HuH-7 (cell line): ENCODE data around the gene FAM81A.
"Not testable (repeated sequence)": the region's sequence is repeated elsewhere in the genome, so short reads cannot be mapped to it uniquely, and the experiment has no call there.

Experiments used
- DNase-seq: peaks from one replicate; pipeline ENCODE4 v3.0.0; 2011; ENCODE audit warnings: low spot score

The FAM81A gene

DNA sequence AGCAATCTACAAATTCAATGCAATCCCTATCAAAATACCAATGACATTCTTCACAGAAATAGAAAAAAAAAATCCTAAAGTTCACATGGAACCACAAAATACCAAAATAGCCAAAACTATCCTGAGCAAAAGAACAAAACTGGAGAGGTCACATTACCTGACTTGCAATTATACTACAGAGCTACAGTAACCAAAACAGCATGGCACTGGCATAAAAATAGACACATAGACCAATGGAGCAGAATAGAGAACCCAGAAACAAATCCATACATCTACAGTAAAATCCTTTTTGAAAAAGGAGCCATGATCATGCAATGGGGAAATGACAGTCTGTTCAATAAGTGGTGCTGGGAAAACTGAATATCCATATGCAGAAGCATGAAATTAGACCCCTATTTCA lies 51.5 kb downstream of the FAM81A start:
- DNase-seq = not testable (repeated sequence)

DNA sequence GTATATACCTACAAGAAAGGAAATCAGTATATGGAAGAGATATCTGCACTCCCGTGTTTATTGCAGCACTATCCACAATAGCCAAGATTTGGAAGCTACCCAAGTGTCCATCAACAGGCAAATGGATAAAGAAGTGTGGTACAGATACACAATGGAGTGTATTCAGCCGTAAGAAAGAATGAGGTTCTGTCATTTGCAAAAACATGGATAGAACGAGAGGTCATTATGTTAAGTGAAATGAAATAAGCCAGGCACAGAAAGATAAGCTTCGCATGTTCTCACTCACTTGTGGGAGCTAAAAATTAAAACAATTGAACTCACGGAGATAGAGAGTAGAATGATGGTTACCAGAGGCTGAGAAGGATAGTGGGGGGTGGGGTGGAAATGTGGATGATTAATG lies 53.1 kb downstream of the FAM81A start:
- DNase-seq = no peak

DNA sequence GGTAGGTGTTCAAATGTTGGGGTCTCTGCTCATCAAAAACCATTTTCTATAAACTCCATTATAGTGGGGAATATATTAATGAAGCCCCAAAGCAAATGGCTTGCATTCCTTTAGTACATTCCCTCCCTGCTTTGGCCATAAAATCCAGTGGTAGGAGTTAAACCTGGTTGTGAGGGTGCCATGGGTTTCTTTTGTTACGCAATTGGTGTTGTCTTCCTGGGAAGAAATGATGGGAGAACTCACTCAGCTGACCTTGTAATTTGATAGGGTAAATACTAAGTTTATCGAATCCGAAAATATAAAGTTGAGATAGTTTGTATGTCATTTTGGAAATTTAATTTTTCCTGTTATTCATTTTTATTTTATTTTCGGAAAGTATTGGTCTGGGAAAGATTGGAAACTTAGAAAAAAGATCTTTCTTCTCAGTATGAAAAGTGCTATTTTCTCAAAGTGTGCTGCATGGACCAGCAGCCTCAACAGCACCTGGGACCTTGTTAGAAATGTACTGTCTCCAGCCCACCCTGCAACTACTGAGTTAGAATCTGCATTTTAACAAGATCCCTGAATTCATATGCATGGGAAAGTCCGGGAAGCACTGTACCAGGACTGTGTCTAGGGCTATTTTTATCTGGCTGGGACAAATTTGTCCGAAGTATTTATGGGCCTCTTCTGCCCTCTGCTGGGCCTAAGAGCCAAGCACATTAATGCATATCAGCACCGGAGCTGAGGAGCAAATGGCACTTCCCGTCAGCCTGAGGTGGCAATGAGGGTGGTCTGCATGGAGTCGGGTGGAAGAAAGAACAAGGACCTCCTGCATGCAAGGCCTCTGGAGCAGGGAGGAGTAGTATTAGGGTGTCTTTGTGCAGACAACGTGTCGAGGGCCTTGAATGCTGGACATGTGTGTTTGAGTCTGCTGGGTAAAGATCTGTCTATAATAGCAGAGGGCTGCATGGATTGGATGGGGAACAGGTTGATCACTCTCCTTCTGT lies 54.7 kb downstream of the FAM81A start:
- peak; percentile 46 for DNase-seq

DNA sequence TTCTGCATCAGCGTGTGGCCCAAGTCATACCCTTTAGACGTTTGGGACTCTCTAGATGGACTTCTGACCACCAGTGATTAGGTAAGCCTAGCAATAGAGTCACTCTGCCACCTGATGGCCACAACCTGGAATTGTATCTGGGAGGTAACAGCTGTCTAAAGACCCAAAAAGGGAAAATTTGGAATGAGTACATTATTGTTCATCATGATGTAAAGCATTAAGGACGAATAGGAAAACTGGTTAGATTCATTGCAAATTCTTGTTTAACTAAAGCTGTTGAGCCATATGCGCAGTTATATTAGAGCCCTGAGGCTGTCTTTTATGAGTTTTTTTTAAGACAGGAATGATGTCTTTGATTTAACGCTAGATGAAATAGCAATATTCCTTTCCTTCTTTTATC lies 63.6 kb downstream of the FAM81A start:
- DNase-seq = peak; percentile 63

DNA sequence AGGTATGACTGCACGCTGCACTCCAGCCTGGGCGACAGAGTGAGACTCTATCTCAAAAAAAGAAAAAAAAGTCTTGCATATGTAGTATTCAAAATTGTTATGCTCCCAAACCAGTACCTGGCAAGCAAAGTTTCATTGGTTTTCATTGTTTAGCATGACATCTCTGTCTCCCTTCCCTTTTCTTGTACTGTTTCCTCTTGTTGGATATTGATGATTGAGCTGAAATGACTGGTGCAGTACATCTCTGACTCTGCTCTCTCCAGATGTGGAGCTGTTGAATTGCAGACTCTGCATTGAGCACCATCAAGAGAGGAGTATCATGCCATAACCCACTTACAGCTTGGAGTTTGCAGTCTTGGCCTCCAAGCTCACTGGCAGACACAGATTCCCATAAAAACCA lies 77.2 kb downstream of the FAM81A start:
- DNase-seq = no peak

DNA sequence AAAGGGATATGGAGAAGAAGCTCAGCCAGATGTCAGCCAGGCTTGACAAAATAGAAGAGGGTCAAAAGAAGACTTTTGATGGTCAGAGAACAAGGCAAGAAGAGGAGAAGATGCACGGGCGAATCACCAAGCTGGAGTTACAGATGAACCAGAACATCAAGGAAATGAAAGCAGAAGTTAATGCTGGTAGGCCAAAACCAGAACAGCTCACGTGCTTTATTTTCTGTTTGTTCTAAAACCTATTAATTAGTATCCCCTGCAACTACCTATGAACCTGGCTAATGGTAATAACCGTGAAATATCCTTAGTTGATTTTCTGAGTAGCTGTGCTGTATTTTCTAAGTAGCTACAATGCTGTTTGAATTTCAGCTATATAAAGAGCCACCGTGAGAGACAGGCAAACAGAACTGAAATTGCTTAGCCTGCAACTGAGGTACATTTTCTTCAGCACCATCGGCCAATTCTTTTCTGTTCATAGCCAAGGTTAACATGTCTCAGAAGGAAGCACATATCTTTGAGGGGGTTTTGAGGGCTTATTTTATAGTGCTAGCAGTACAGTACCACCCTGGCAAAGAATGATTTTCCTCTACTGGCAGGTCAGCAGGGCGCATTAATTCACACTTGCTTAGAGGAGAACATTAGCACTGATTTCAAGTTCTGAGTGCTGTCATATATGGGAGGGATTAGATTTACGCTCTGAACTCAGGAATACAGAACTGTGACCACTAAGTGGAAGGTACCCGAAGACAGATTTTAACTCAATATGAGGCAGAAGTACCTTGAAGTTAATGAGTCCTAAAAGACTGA lies 78.9 kb downstream of the FAM81A start:
- DNase-seq = no peak

DNA sequence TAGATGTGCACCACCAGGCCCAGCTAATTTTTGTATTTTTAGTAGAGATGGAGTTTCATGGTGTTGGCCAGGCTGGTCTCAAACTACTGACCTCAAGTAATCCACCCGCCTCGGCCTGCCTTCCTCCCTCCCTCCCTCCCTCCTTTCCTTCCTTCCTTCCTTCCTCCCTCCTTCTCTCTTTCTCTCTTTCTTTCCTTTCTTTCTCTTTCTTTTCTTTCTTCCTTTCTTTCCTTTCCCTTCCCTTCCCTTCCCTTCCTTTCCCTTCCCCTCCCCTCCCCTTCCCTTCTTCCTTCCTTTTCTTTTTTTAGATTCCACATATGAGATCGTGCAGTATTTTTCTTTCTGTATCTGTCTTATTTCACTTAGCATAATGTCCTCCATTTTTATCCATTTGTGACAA lies 81.3 kb downstream of the FAM81A start:
- DNase-seq = no peak

DNA sequence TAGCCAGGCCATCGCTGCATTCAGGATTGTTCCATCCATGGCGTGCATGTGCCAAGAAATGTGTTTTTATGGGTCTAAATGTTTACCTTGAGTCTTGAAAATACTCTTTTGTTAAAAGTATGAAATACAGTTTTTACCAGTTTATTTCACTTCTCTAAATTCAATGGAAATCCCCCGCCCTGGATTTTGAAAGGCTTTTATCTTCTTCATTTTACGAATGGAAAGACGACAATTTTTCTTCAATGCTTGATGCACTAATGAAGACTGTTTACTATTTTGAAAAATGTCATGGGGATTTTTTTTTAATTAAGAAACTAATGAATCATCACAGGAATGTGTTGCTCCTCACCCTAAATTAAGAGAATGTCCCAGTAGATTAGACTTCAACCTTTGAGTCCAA lies 83.5 kb downstream of the FAM81A start:
- no peak for DNase-seq

DNA sequence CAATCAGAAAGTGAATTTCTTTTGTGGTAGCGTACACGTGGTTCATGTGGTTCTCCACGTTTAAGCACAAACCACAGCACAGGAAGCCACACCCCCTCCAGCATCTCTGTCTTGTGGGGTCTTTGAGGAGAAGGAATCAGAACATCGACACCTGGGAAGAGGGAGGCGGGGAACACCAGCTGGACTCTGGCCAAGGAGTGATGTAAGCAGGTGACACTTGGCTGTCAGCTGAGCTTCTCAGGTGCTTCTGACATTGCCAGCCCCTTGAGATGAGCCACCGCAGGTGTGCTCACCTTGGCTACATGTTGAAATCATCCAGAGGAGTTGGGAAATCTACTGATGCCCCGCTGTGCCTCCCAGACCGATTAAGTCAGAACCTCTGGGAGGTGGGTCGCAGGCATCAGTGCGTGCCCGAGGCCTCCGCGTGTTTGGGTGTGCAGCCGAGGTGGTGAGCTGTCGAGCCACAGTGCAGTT lies 85.0 kb downstream of the FAM81A start:
- DNase-seq = no peak

DNA sequence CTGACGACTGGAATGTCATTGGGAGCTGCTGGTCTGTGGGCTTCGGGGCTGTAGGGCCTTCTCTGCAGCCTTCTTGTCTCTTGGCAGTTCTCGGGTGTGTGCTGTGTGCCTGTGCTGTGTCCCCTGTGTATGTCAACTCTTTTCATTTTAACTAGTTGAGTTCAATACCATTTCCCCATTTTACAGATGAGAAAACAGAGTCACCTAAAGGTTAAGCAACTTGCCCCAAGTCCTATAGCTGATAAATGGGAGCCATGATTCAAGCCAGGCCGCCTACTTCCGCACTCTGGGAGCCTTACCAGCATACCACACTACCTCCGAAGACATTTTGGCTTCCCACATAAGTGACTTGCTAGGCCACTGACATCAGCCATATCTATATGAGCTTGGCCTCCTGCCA lies 85.7 kb downstream of the FAM81A start:
- DNase-seq = no peak

DNA sequence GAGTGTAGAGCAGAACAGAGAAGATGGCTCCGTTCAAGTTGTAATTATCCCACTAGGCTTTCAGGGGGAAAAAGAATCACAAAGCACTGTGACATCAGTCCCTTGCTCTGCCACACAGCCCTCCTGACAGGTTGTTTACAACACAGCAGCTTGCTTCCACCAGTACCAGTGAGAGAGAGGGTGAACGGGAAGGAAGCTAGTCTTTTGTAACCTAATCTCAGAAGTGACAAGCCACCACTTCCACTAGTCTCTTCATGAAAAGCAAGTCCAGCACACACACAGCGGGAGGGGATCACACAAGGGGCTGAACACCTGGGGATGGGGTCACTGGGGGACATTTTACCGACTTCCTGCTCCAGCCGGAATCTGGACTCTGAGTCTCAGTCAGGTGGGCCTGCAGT lies 86.3 kb downstream of the FAM81A start:
- no peak for DNase-seq

DNA sequence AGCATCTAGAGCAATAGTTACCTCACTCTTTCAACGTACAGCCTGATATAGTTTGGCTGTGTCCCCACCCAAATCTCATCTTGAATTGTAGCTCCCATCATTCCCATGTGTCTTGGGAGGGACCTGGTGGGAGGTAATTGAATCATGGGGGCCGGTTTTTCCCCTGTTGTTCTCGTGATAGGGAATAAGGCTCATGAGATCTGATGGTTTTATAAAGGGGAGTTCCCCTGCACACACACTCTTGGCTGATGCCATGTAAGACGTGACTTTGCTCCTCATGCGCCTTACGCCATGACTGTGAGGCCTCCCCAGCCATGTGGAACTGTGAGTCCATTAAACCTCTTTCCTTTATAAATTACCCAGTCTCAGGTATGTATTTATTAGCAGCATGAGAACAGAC lies 88.5 kb downstream of the FAM81A start:
- not testable (repeated sequence) for DNase-seq

DNA sequence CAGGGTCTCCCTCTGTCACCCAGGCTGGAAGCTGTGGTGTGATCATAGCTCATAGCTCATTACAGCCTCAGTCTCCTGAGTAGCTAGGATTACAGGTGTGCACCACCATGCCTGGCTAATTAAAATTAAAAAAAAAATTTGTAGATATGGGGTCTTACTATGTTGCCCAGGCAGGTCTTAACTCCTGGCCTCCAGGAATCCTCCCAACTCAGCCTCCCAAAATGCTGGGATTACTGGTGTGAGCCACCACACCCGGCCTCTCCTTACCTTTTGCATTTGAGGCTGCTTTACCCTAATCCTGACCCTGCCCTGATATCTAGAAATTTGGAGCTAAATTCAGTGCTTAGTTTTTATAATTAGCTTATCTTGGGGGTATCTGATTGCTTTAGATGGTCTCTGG lies 90.4 kb downstream of the FAM81A start:
- DNase-seq = no peak

DNA sequence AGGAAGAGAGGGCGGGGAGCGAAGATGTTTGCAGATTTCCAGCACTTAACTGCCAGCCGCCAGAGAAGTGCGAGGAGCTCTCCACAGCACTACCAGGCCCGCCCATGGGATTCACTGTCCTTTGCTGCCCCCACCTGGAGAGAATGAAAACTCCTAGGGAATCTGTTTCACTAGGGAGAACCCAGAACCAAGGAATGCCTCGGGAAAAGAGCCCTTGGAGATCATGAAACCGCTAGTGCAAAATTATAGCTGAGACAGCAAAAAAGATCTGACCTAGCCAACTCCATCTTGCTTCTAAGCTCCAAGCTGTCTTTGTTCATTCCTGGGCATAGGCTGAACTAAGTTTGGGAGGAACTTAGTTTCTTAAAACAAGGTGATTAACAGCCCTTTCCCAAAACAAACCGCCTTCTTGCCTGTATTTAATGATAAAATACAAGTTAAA lies 91.0 kb downstream of the FAM81A start:
- DNase-seq = peak; percentile 60

DNA sequence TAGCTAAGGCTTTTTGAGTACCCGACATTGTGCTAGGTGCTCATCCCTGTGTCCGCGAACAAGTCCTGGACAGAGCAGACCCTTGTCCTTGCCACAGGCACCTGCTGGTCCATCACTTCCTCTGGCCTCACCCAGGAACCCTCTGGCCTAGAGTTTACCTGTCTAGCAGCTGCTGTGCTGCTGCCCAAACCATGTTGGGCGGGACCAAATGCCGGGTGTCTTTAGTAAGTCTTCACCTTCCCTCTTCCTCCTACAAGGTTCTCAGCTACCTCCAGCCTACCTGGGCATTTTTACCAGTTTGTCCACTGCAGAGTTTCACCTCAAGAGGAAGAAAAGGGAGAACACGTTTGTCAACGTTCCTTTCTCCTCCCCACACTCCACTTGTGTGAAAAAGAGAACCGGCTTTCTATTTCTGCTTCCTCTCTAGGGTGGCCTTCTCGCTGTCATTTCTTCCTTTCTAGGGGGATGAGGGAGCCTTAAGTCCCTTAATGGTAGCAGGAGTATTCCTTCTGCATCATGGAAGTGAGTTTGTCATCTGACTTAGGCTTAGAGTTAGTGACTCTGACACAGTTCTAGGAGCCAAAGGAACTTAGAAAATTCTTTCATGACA lies 93.2 kb downstream of the FAM81A start:
- no peak for DNase-seq

DNA sequence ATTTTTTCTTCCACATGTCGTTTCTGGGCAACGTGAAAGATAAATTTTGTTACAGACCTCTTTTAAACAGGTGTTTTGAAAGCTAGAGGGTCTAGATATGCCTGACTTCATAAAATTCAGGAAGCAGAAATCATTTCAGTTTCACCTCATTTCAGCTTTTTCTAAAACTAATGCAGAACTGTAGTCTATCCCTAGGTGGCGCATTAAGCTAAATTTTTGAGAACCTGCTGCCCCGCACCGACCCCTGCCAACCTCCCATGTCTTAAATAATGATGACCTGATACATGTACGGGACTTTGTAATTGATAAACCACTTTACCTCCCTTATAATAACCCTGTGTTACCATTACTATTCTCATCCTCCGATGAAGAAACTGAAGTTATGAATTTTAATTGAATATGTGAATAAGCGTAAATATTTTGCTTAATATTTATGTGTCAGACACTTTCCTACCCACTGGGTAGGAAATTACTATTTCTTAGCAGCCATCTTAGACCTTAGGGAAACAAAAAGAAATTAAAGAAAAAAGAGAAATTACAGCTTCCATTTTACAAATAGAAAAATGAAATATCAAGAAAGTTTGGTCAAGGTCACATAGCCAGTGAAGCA lies 94.9 kb downstream of the FAM81A start:
- peak; percentile 20 for DNase-seq

DNA sequence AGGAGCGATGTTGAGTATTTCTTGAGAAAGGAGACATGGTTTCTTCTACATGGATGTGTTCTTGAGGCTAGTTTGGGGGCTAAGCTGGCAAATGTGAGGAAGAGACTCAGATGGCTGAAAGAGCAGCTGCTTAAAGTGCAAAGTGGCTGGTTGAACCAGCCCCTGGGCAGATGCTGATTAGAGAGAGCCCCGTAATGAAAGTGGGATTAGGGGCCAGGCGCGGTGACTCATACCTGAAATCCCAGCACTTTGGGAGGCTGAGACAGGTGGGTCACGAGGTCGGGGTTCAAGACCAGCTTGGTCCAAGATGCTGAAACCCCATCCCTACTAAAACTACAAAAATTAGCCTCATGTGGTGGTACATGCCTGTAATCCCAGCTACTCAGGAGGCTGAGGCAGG lies 98.6 kb downstream of the FAM81A start:
- no peak for DNase-seq

DNA sequence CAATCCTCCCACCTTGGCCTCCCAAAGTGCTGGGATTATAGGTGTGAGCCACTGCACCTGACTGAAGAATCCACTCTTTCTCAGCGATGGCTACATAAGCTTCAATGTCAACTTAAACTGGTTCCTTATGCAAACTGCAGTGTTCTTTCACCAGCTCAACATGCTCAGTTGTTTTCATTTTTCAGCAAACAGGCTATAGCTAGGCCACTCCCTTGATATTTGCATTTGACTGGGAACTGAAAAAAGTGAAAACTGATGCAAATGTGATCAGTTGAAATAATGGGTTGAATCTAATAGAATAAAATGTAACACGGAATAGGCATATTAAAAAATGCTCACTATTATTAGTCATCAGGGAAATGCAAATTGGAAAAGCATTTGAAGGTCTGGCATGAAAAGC lies 99.4 kb downstream of the FAM81A start:
- DNase-seq = no peak

DNA sequence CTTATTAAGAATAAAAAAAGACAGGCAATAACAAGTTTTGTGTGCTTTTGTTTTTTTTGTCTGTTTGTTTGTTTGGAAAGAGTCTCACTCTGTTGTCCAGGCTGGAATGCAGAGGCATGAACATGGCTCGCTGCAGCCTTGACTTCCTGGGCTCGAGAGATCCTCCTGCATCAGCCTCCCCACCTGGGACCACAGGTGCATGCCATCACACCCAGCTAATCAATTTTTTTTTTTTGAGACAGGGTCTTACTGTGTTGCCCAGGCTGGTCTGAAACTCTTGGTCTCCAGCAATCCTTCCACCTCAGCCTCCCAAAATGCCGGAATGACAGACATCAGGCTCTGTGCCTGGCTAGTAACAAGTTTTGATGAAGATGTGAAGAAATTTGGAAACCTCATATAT lies 100.5 kb downstream of the FAM81A start:
- DNase-seq = no peak

DNA sequence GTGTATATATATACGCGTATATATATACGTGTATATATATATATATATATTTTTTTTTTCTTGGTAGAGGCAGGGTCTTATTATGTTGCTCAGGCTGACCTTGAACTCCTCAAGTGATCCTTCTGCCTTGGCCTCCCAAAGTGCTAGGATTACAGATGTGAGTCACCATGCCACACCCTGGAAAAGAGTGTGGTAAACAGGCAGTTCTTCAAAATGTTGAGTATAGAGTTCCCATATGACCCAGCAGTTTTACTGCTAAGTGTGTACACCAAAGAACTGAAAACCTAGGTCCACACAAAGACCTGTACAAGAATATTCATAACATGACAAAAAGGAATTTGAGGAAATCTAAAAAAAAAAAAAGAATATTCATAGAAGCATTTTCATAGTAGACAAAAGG lies 101.8 kb downstream of the FAM81A start:
- DNase-seq = no peak

DNA sequence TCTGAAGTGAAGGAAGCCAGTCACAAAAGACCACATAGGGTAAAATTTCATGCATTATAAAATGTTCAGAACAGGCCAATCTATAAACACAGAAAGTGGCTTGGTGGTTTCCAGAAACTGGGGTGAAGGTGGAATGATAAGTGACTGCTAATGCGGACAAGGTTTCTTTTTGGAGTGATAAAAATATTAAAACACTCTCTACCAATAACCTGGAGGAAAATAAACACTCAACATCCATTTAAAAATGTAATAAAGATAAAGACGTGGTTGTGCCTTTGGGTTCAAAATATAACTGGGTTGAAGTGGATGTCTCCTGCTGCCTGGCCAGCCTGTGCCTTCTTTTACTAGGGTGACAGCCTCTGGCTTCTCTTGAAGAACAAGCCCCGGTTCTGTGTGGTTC lies 102.7 kb downstream of the FAM81A start:
- DNase-seq = no peak

DNA sequence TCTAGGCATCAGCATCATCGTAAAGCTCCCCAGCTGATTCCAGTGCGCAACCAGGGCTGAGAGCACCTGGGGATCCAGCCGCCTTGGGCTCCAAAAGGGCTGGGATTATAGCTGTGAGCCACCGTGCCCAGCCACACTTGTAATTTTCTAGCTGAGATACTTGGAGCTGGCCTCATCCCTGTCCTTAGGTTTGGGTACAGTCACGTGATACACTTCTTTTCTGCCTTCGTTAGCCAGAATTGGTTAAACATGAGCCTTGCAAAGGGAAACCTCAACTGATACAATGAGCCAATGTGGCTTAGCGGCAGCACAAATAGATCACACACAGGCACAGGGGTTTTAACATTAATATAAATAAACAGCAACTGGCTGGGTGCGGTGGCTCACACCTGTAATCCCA lies 103.8 kb downstream of the FAM81A start:
- DNase-seq = no peak
